GM12873 (cell line): ENCODE measurements around the gene LYST.

Source experiments
- CTCF ChIP-seq: IDR thresholded peaks from 2 replicates; pipeline ENCODE4 v1.5.1; 2012; ENCODE audit warnings: low read depth, mild to moderate bottlenecking, moderate library complexity, low read length, control low read depth; ENCODE audit not compliant: insufficient read depth; ENCODE audit errors: missing control alignments

LYST gene

GRCh38 chr1:235809688-235810397 lies 56.9 kb downstream of the LYST start:
- no peak for TF ChIP-seq CTCF

- TF ChIP-seq CTCF = no peak
Observed at GRCh38 chr1:235808223-235808622, 58.5 kb downstream of the LYST start.

GRCh38 chr1:235806123-235806522 lies 60.6 kb downstream of the LYST start:
- TF ChIP-seq CTCF = no peak

GRCh38 chr1:235802573-235803346 lies 63.9 kb downstream of the LYST start:
- no peak for TF ChIP-seq CTCF

GRCh38 chr1:235799264-235799663 lies 67.4 kb downstream of the LYST start:
- TF ChIP-seq CTCF = no peak

DNA sequence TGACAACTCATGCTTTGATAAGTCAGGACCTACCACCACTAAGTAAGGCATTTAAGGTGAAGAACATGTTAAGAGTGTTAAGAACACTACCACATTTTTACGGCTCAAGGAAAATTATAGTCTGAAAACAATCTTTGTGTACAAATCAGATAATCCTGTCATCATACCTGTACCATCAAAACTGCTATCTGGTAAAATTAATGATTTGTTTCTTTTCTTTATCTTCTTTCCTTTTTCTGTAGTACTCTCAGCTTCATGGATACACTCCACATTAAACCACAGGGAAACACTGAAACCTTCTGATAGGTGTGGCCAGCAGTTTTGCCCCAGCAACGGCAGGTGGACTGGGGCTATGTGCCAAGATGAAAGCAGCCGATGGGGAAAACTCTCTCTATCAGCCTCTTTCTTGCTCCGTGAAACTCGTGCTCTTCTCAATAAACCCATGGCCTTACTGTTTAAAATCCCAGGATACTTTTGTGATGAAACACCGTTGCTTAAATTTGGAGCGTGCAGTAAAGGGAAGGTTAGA lies 75.1 kb downstream of the LYST start:
- no peak for TF ChIP-seq CTCF

- TF ChIP-seq CTCF = no peak
Observed at GRCh38 chr1:235790123-235790522, 76.6 kb downstream of the LYST start.
